DND-41 (cell line): Measurements from ENCODE around the gene TPM1.

ENCODE experiments used
- ATAC-seq: fragments of 200-7000 bp; cut with Tn5 transposase; 3 replicates; pipeline ENCODE4 v1.9.1; 2021; ENCODE audit warnings: low read depth; ENCODE audit not compliant: insufficient read depth
- DNase-seq: peaks from one replicate; pipeline ENCODE4 v3.0.0-alpha.2; 2020
- H2AFZ ChIP-seq: 2 replicates; pipeline ENCODE4 v1.6.0; 2012; ENCODE audit warnings: low read depth, low read length
- H3K27ac ChIP-seq: 2 replicates; pipeline ENCODE4 v1.5.1; 2012; ENCODE audit warnings: low read length, inconsistent platforms
- H3K27me3 ChIP-seq: fragments of 200-600 bp; sonication (generic); 2 replicates; pipeline ENCODE4 v1.6.0; 2012; ENCODE audit warnings: low read length, mild to moderate bottlenecking, inconsistent platforms; ENCODE audit not compliant: insufficient read depth, poor library complexity
- H3K36me3 ChIP-seq: 2 replicates; pipeline ENCODE4 v1.5.1; 2012; ENCODE audit warnings: low read length, inconsistent platforms; ENCODE audit not compliant: insufficient read depth
- H3K4me1 ChIP-seq: 2 replicates; pipeline ENCODE4 v1.5.1; 2012; ENCODE audit warnings: mild to moderate bottlenecking, low read length; ENCODE audit not compliant: insufficient read depth
- H3K4me2 ChIP-seq: 2 replicates; pipeline ENCODE4 v1.6.0; 2012; ENCODE audit warnings: mild to moderate bottlenecking, moderate library complexity, low read length, inconsistent platforms; ENCODE audit not compliant: insufficient read depth
- H3K4me3 ChIP-seq, 2 experiments: fragments of 200-600 bp in 1 of 2; shearing (Covaris generic) in 1 of 2; 2 replicates each; pipeline ENCODE4 v1.5.1; 2012 to 2016; ENCODE audit warnings: inconsistent platforms in 2 of 2, low read length in 2 of 2, mild to moderate bottlenecking in 2 of 2, low read depth in 1 of 2, moderate library complexity in 1 of 2
- H3K79me2 ChIP-seq: 2 replicates; pipeline ENCODE4 v1.6.0; 2012; ENCODE audit warnings: low read length, inconsistent platforms; ENCODE audit not compliant: insufficient read depth
- H3K9ac ChIP-seq: 2 replicates; pipeline ENCODE4 v1.6.0; 2012; ENCODE audit warnings: low read depth, mild to moderate bottlenecking, inconsistent platforms, low read length, moderate library complexity
- H3K9me3 ChIP-seq: 2 replicates; pipeline ENCODE4 v1.5.1; 2012; ENCODE audit warnings: low read length, moderate library complexity, mild to moderate bottlenecking, inconsistent platforms; ENCODE audit not compliant: insufficient read depth, severe bottlenecking
- H4K20me1 ChIP-seq: 2 replicates; pipeline ENCODE4 v1.6.0; 2012; ENCODE audit warnings: low read length; ENCODE audit not compliant: insufficient read depth
- CTCF ChIP-seq: IDR thresholded peaks from 2 replicates; pipeline ENCODE4 v1.5.1; 2012; ENCODE audit warnings: borderline replicate concordance, low read length, moderate library complexity, mild to moderate bottlenecking; ENCODE audit not compliant: poor library complexity, severe bottlenecking; ENCODE audit errors: extremely low read depth
- EZH2 ChIP-seq: IDR thresholded peaks from 3 replicates; pipeline ENCODE4 v1.6.1; 2012; ENCODE audit warnings: borderline replicate concordance, low read depth, mild to moderate bottlenecking, moderate library complexity, low read length, inconsistent platforms; ENCODE audit not compliant: severe bottlenecking

The TPM1 gene

GRCh38 chr15:63045465-63045840 lies 2.9 kb downstream of the TPM1 start:
- DNase-seq: no peak
- Histone ChIP-seq H4K20me1 (no peaks in the 10 kb centered on the region), H3K4me3 (no peak overlapping the region), H3K9ac (no peak overlapping the region), H3K9me3 (no peaks in the 10 kb centered on the region), H3K4me1 (peaks cover 30% of the 10 kb centered on the region), H2AFZ (no peak overlapping the region), H3K79me2 (no peaks in the 10 kb centered on the region; the same call in 1 of the 2 replicates), H3K4me2 (no peak overlapping the region), H3K27me3 (peaks cover 13% of the 10 kb centered on the region), H3K36me3 (no peaks in the 10 kb centered on the region; the same call in 1 of the 2 replicates), H3K27ac (no peak overlapping the region)
- no peak for ATAC-seq
- no peak for TF ChIP-seq EZH2
- no peak for TF ChIP-seq CTCF

- Histone ChIP-seq H3K9ac (no peak overlapping the region), H2AFZ (no peak overlapping the region), H3K27me3 (peaks cover 12% of the 10 kb centered on the region), H3K36me3 (no peaks in the 10 kb centered on the region; the same call in 1 of the 2 replicates), H3K9me3 (no peaks in the 10 kb centered on the region), H3K4me1 (peaks cover 30% of the 10 kb centered on the region), H3K79me2 (no peaks in the 10 kb centered on the region; the same call in 1 of the 2 replicates), H3K4me2 (no peak overlapping the region), H3K4me3 (no peak overlapping the region), H4K20me1 (no peaks in the 10 kb centered on the region), H3K27ac (no peak overlapping the region)
- DNase-seq (no peak), ATAC-seq (no peak)
- no peak for TF ChIP-seq CTCF
- no peak for TF ChIP-seq EZH2
Observed at GRCh38 chr15:63045879-63046278, 3.3 kb downstream of the TPM1 start.

GRCh38 chr15:63046917-63047760 lies 4.6 kb downstream of the TPM1 start:
- H3K27me3 ChIP-seq: peaks cover 12% of the 10 kb centered on the region
- H3K79me2 ChIP-seq: no peaks in the 10 kb centered on the region; the same call in 1 of the 2 replicates
- no peak overlapping the region for H3K27ac ChIP-seq
- H3K36me3 ChIP-seq: no peaks in the 10 kb centered on the region; the same call in 1 of the 2 replicates
- H2AFZ ChIP-seq: peak overlapping the region; percentile 84
- DNase-seq: no peak
- no peak for ATAC-seq
- peaks cover 30% of the 10 kb centered on the region for H3K4me1 ChIP-seq
- no peaks in the 10 kb centered on the region for H3K9me3 ChIP-seq
- no peaks in the 10 kb centered on the region for H4K20me1 ChIP-seq
- H3K4me3 ChIP-seq: peak overlapping the region; percentile 53 to 73; a peak in 3 of 4 replicates
- peak overlapping the region; percentile 67 for H3K9ac ChIP-seq
- H3K4me2 ChIP-seq: peak overlapping the region; percentile 95
- TF ChIP-seq EZH2: no peak
- TF ChIP-seq CTCF: no peak
